ENCODE measurements around the gene TSPAN4.

- TF ChIP-seq YY1 (IDR thresholded peaks at IDR 0.05; ENCODE audit: low read depth, low read length) (no peak), POLR2A (IDR thresholded peaks at IDR 0.05; ENCODE audit: low read depth, low read length) (no peak), SIN3A (IDR thresholded peaks at IDR 0.05; ENCODE audit: low read depth, low read length) (no peak), NFIC (IDR thresholded peaks at IDR 0.05; ENCODE audit: low read depth, low read length) (no peak), CTCF (IDR thresholded peaks at IDR 0.05 in 2 of 3, conservative IDR thresholded peaks at IDR 0.05 in 1 of 3; ENCODE audit: control insufficient read depth in 2 of 3, extremely low read depth in 1 of 3, insufficient read depth in 1 of 3, low read depth in 3 of 3, low read length in 3 of 3) (no peak), CREB1 (IDR thresholded peaks at IDR 0.05; ENCODE audit: low read depth) (no peak), NBN (IDR thresholded peaks at IDR 0.05) (no peak), SREBF2 (IDR thresholded peaks at IDR 0.05; ENCODE audit: low read length) (no peak), EZH2 (IDR thresholded peaks at IDR 0.05; ENCODE audit: borderline replicate concordance, control insufficient read depth, low read depth, low read length) (no peak)
- TF ChIP-seq, protein P1, sequence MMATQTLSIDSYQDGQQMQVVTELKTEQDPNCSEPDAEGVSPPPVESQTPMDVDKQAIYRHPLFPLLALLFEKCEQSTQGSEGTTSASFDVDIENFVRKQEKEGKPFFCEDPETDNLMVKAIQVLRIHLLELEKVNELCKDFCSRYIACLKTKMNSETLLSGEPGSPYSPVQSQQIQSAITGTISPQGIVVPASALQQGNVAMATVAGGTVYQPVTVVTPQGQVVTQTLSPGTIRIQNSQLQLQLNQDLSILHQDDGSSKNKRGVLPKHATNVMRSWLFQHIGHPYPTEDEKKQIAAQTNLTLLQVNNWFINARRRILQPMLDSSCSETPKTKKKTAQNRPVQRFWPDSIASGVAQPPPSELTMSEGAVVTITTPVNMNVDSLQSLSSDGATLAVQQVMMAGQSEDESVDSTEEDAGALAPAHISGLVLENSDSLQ (IDR thresholded peaks at IDR 0.05) = no peak
Measured at GRCh38 chr11:901452-902061, 58.9 kb downstream of the TSPAN4 start.
